Measurements from ENCODE around the gene RGL1.

Gene RGL1

DNA sequence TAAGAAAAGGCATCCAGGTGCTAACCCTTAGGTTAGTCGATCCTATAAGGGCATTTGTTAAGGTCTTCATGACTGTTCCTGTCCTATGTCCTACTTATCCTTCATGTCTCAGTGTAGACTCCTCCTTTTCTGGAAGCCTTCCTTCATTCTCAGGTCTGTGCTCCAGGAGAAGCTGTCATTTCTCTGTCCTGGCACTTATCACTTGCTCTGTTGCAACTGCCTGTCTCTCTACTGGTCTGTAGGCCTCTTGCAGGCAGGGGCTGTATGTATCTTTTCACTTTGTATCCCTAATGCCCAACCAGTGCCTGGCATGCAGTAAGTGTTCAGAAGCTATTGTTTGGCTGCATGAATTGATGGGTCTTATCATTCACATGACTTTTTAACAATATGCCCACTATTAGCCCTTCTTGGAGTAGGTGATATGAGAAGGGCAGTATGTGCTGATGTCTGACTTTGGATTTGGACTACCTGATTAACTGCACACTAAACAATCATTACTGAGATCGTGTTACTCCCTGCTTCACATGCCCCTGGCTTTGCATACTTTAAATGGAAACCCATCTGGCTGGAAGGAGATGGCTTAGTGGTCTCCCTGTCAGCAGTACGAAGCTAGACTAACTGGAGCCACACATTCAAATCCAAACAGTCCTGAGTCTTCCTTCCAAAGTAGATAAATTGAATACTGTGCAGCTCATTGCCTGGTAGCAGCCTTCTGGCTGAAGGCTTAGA is 88.8 kb downstream of the RGL1 start:
- FAIRE-seq (no peak), DNase-seq (ENCODE audit: insufficient read length, low spot score) (no peak)
- TF ChIP-seq, protein P1, sequence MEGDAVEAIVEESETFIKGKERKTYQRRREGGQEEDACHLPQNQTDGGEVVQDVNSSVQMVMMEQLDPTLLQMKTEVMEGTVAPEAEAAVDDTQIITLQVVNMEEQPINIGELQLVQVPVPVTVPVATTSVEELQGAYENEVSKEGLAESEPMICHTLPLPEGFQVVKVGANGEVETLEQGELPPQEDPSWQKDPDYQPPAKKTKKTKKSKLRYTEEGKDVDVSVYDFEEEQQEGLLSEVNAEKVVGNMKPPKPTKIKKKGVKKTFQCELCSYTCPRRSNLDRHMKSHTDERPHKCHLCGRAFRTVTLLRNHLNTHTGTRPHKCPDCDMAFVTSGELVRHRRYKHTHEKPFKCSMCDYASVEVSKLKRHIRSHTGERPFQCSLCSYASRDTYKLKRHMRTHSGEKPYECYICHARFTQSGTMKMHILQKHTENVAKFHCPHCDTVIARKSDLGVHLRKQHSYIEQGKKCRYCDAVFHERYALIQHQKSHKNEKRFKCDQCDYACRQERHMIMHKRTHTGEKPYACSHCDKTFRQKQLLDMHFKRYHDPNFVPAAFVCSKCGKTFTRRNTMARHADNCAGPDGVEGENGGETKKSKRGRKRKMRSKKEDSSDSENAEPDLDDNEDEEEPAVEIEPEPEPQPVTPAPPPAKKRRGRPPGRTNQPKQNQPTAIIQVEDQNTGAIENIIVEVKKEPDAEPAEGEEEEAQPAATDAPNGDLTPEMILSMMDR (IDR thresholded peaks at IDR 0.05; ENCODE audit: insufficient read depth, missing control alignments) = no peak

DNA sequence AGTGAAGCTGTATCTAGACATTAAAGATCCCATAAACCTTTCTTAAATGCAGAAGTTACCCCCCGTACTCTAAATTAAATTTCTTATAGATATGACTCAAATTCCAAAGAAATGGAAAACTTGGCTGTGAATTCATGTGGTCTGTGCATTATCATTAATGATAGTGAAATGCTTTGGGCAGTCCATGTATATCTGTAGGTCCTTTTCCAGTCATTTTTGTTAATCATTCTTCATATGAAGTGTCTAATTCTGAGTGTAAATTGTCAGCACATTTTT is 89.3 kb downstream of the RGL1 start:
- TF ChIP-seq, protein P1 (IDR thresholded peaks at IDR 0.05; ENCODE audit: insufficient read depth, missing control alignments) = no peak
- FAIRE-seq = no peak

DNA sequence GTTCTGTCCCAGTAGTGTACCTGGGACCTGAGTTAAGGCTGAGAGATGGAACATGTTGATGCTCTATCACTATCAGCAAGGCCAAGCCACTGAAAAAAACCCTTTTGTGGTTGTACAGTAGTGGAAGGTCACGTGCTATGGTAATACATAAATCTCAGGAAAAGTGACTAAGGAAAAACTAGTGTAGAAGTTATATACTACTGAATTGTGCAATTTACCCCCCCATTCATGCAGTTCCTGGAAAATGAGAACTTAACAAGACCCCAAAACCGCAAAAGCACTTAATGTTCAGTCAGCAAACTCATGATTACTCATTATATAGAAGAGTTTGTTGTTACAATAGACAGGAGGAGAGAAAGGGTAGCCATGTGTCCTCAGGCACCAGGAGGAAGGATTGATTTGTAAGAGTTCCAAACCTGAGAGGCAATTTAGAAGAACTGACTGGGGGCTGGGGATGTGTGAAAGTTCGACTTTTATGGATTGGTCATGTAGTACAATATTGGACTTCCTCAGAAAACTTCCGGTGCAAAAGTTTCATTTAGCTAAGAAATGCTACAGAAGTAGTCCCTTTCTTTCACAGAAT is 91.6 kb downstream of the RGL1 start:
- FAIRE-seq (no peak), DNase-seq (ENCODE audit: insufficient read length, low spot score) (no peak)
- TF ChIP-seq, protein P1 (IDR thresholded peaks at IDR 0.05; ENCODE audit: insufficient read depth, missing control alignments) = no peak

More for the DNA sequence above, 89.3 kb downstream of the RGL1 start:
- no peak for DNase-seq (ENCODE audit: insufficient read length, low spot score)

DNA sequence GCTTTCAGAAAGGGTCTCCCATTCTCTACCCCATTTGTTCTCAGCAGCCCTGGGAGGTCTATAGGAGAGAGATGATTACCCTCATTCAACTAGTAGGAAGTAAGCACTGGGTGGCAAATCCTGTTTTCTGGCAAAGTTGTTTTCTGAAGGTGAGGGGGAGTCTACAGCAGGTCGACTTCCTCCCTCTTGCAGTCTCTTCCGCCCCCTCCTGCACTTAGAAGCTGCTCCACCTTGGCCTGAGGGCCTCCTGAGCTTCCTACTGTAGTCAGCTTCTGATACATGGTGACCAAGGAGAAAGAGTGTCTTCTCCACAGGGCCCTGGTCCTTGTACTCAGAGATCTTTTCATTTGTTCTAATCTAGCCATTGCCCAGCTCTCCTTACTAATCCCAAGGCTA is 93.1 kb downstream of the RGL1 start:
- TF ChIP-seq, protein P1 (IDR thresholded peaks at IDR 0.05; ENCODE audit: insufficient read depth, missing control alignments) = no peak
- FAIRE-seq (no peak), DNase-seq (ENCODE audit: insufficient read length, low spot score) (no peak)

DNA sequence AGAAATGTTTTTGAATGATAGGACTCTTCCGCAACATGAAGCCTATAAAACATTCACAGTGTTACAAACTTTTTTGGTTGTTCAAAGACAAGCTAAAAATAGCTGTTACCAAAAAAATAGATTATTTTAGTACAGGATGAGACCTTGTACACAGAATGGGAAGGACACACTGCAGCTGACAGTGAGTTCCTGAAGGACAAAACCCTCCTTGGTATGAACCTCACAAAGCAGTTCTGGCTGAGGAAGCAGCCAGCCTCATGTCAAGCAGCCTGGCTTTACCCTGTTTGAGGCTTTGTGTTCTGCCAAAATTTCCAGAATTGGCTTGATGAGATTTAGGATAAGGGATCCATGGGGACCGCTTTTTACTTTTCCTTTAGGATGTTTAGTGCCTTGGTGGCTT is 93.7 kb downstream of the RGL1 start:
- no peak for DNase-seq (ENCODE audit: insufficient read length, low spot score)
- FAIRE-seq = no peak
- TF ChIP-seq, protein P1 (IDR thresholded peaks at IDR 0.05; ENCODE audit: insufficient read depth, missing control alignments) = no peak

DNA sequence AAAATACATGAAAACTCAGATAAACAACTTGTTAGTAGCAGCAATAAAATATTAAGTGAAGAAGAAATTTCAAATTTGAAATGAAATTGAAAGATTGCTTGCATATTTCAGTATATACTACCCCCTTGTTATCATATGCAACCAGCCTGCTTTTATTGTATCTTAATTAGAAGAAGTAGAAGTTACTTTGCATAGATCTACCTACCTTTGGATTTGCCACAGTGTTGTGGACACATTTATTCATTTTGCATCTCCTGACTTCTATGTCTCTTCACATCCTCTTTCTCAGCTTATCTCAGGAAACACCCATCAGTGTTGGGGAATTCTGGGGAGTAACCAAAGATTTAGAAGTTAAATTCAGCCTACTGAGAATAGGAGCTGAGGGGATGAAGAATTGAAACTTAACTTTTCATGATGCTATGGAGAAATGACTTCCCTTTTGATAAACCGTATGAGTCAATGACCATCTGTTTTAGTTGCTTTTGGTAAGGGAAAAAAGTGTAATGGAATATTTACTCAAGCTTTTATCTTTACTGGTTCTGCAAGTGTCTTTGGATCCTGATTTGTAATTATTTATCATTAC is 96.9 kb downstream of the RGL1 start:
- no peak for DNase-seq (ENCODE audit: insufficient read length, low spot score)
- TF ChIP-seq, protein P1 (IDR thresholded peaks at IDR 0.05; ENCODE audit: insufficient read depth, missing control alignments) = no peak
- FAIRE-seq = no peak

DNA sequence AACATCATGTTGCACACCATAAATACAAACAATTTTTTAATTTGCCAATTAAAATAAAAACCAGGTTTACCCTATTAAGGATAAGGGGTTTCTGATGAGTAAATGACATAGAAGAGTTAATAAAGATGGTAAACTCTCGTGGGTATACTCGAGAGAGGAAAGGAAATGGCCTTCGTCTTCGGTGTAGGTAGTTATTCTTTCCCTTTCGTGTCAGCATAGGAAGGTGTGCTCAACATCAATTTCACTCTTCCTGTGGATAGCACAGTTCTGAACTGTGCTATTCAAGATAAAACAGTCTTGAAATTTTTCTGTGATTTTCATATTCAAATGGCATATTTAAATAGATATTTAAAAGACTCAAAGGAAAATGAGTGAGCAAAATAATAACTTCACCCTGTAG is 98.2 kb downstream of the RGL1 start:
- no peak for FAIRE-seq

More for the DNA sequence above, 98.2 kb downstream of the RGL1 start:
- TF ChIP-seq, protein P1 (IDR thresholded peaks at IDR 0.05; ENCODE audit: insufficient read depth, missing control alignments) = no peak
- no peak for DNase-seq (ENCODE audit: insufficient read length, low spot score)
